SU-DHL-6 (cell line): ENCODE measurements around the gene CPB2.

Experiments used
- H2AFZ ChIP-seq: fragments of 200-600 bp; sonication (generic); 2 replicates; pipeline ENCODE4 v1.6.1; 2014; ENCODE audit warnings: low read depth, mild to moderate bottlenecking, moderate library complexity, mixed read lengths, antibody characterized with exemption, low read length; ENCODE audit not compliant: severe bottlenecking
- H3F3A ChIP-seq: fragments of 200-600 bp; shearing (Covaris generic); 2 replicates; pipeline ENCODE4 v1.6.0; 2016; ENCODE audit warnings: antibody characterized with exemption, mild to moderate bottlenecking; ENCODE audit not compliant: insufficient read depth
- H3K27ac ChIP-seq: fragments of 200-600 bp; sonication (generic); 2 replicates; pipeline ENCODE4 v1.5.1; 2016; ENCODE audit warnings: low read depth, mild to moderate bottlenecking, low read length, moderate library complexity, mixed read lengths
- H3K27me3 ChIP-seq: fragments of 200-600 bp; sonication (generic), shearing (Covaris generic); 2 replicates; pipeline ENCODE4 v1.6.0; 2014; ENCODE audit warnings: mild to moderate bottlenecking, low read length
- H3K36me3 ChIP-seq: fragments of 200-600 bp; sonication (generic); 2 replicates; pipeline ENCODE4 v1.6.1; 2014; ENCODE audit warnings: mild to moderate bottlenecking, low read length, mixed read lengths
- H3K4me2 ChIP-seq: fragments of 300-600, 200-600 bp; shearing (Covaris generic), sonication (generic); 2 replicates; pipeline ENCODE4 v1.6.0; 2014; ENCODE audit warnings: low read length, low read depth, mild to moderate bottlenecking; ENCODE audit not compliant: poor library complexity, severe bottlenecking
- H3K4me3 ChIP-seq: fragments of 200-600 bp; sonication (generic); 2 replicates; pipeline ENCODE4 v1.5.1; 2014; ENCODE audit warnings: antibody characterized with exemption, low read length, mild to moderate bottlenecking, mixed read lengths; ENCODE audit not compliant: insufficient read depth, poor library complexity, severe bottlenecking
- H3K79me2 ChIP-seq: fragments of 200-600 bp; sonication (generic); 2 replicates; pipeline ENCODE4 v1.6.1; 2014; ENCODE audit warnings: mild to moderate bottlenecking, low read length, moderate library complexity; ENCODE audit not compliant: insufficient read depth
- H3K9ac ChIP-seq: fragments of 200-600 bp; sonication (generic); 2 replicates; pipeline ENCODE4 v1.7.0; 2014; ENCODE audit warnings: mild to moderate bottlenecking, low read length
- H3K9me2 ChIP-seq: fragments of 200-600 bp; sonication (generic); replicated peaks from 2 replicates; pipeline ENCODE4 v1.6.1; 2014; ENCODE audit warnings: low read length; ENCODE audit not compliant: insufficient read depth
- H3K9me3 ChIP-seq: fragments of 200-600 bp; sonication (generic); 2 replicates; pipeline ENCODE4 v1.6.1; 2014; ENCODE audit warnings: low read length, mixed read lengths; ENCODE audit not compliant: insufficient read depth
- H4K20me1 ChIP-seq: fragments of 200-600 bp; sonication (generic); 2 replicates; pipeline ENCODE4 v1.6.1; 2014; ENCODE audit warnings: low read depth, mild to moderate bottlenecking, antibody characterized with exemption, low read length, moderate library complexity, mixed read lengths
- CTCF ChIP-seq: fragments of 200-600 bp; sonication (generic); IDR thresholded peaks from one replicate; pipeline ENCODE4 v1.5.1; 2017; ENCODE audit warnings: antibody characterized with exemption, mild to moderate bottlenecking, low read length, moderate library complexity; ENCODE audit not compliant: insufficient read depth, poor library complexity, severe bottlenecking
- EZH2phosphoT487 ChIP-seq: fragments of 200-600 bp; sonication (generic), shearing (Covaris generic); conservative IDR thresholded peaks from 2 replicates; pipeline ENCODE4 v1.6.1; 2018; ENCODE audit warnings: mild to moderate bottlenecking, antibody characterized with exemption, low read length, moderate library complexity, mixed read lengths

The CPB2 gene

GRCh38 chr13:46103037-46103436 lies 1.8 kb downstream of the CPB2 start:
- H3K9ac ChIP-seq = no peak overlapping the region
- H3K36me3 ChIP-seq = no peaks in the 10 kb centered on the region
- no peaks in the 10 kb centered on the region for H3K9me3 ChIP-seq
- no peak overlapping the region for H3K4me2 ChIP-seq
- no peaks in the 10 kb centered on the region for H4K20me1 ChIP-seq
- H3K9me2 ChIP-seq = no peaks in the 10 kb centered on the region
- no peaks in the 10 kb centered on the region for H3K27me3 ChIP-seq
- H2AFZ ChIP-seq = no peak overlapping the region
- H3F3A ChIP-seq = no peaks in the 10 kb centered on the region
- TF ChIP-seq EZH2phosphoT487 (no peak), CTCF (no peak)
- H3K4me3 ChIP-seq = no peak overlapping the region
- H3K79me2 ChIP-seq = no peaks in the 10 kb centered on the region
- no peak overlapping the region for H3K27ac ChIP-seq

- no peaks in the 10 kb centered on the region for H4K20me1 ChIP-seq
- H3K36me3 ChIP-seq = no peaks in the 10 kb centered on the region
- H3F3A ChIP-seq = no peaks in the 10 kb centered on the region
- no peaks in the 10 kb centered on the region for H3K9me3 ChIP-seq
- no peak overlapping the region for H3K9ac ChIP-seq
- no peak overlapping the region for H3K27ac ChIP-seq
- H2AFZ ChIP-seq = no peak overlapping the region
- no peaks in the 10 kb centered on the region for H3K27me3 ChIP-seq
- H3K9me2 ChIP-seq = no peaks in the 10 kb centered on the region
- H3K4me2 ChIP-seq = no peak overlapping the region
- no peaks in the 10 kb centered on the region for H3K79me2 ChIP-seq
- H3K4me3 ChIP-seq = no peak overlapping the region
- TF ChIP-seq CTCF (no peak), EZH2phosphoT487 (no peak)
Observed at GRCh38 chr13:46102255-46102605, 2.6 kb downstream of the CPB2 start.

GRCh38 chr13:46101484-46102254 lies 3.2 kb downstream of the CPB2 start:
- TF ChIP-seq EZH2phosphoT487 (no peak), CTCF (no peak)
- H3K36me3 ChIP-seq = no peaks in the 10 kb centered on the region
- no peaks in the 10 kb centered on the region for H4K20me1 ChIP-seq
- no peaks in the 10 kb centered on the region for H3K79me2 ChIP-seq
- H3K27me3 ChIP-seq = no peaks in the 10 kb centered on the region
- H3F3A ChIP-seq = no peaks in the 10 kb centered on the region
- H2AFZ ChIP-seq = no peak overlapping the region
- H3K4me3 ChIP-seq = no peak overlapping the region
- H3K27ac ChIP-seq = no peak overlapping the region
- H3K4me2 ChIP-seq = no peak overlapping the region
- no peaks in the 10 kb centered on the region for H3K9me3 ChIP-seq
- H3K9me2 ChIP-seq = no peaks in the 10 kb centered on the region
- no peak overlapping the region for H3K9ac ChIP-seq
